SK-N-SH (cell line): ENCODE data around the gene AEN. TPM values are rescaled to one million over a fixed set of nuclear protein-coding genes. Genes with fewer than 3 reads are reported as not detected.

ENCODE experiments used
- CTCF ChIA-PET: fragments of 300-600, 350-600 bp; formaldehyde crosslinking; extraction: SDS; loops from one replicate; lab custom pipeline; 2021; lab: Yijun Ruan, JAX
- POLR2A ChIA-PET: fragments of 350-600 bp; sonication (Branson Sonifier 250); formaldehyde crosslinking; extraction: SDS; loops from one replicate; lab custom pipeline; 2020; ENCODE audit warnings: antibody characterized with exemption, inconsistent platforms; lab: Yijun Ruan, JAX
- DNase-seq: peaks from one replicate; pipeline ENCODE4 v3.0.0; 2012
- H2AFZ ChIP-seq: fragments of 200-600 bp; sonication (generic); 2 replicates; pipeline ENCODE4 v1.8.1; 2016; ENCODE audit warnings: antibody characterized with exemption, mild to moderate bottlenecking, low read depth
- H3F3A ChIP-seq: fragments of 200-600 bp; sonication (generic); replicated peaks from 2 replicates; pipeline ENCODE3; 2016; ENCODE audit warnings: antibody characterized with exemption, mild to moderate bottlenecking; ENCODE audit not compliant: insufficient read depth
- H3K27ac ChIP-seq, 2 experiments: fragments of 200-500 bp in 1 of 2; fragments of 200-600 bp in 1 of 2; sonication (Bioruptor generic) in 1 of 2; sonication (generic), shearing (Covaris generic) in 1 of 2; 2 replicates each; pipeline versions ENCODE4 v1.5.1 to v1.6.1; 2014 to 2016; ENCODE audit warnings: low read depth in 2 of 2, inconsistent platforms in 1 of 2, low read length in 1 of 2, mild to moderate bottlenecking in 1 of 2, mixed read lengths in 1 of 2
- H3K27me3 ChIP-seq: fragments of 200-600 bp; sonication (generic), shearing (Covaris generic); 2 replicates; pipeline ENCODE4 v1.6.1; 2016; ENCODE audit warnings: mixed run types; ENCODE audit not compliant: insufficient read depth
- H3K36me3 ChIP-seq, 2 experiments: fragments of 200-500 bp in 1 of 2; fragments of 200-600 bp in 1 of 2; sonication (Bioruptor generic) in 1 of 2; sonication (generic) in 1 of 2; replicated peaks in 1 of 2; 2 replicates each; pipeline versions ENCODE3 to v1.5.1; 2014 to 2016; ENCODE audit warnings: low read length in 1 of 2, mild to moderate bottlenecking in 1 of 2; ENCODE audit not compliant: insufficient read depth in 2 of 2, control insufficient read depth in 1 of 2
- H3K4me1 ChIP-seq, 2 experiments: fragments of 200-500 bp in 1 of 2; fragments of 200-600 bp in 1 of 2; sonication (Bioruptor generic) in 1 of 2; sonication (generic), shearing (Covaris generic) in 1 of 2; 2 replicates each; pipeline versions ENCODE4 v1.5.1 to v1.6.1; 2014 to 2016; ENCODE audit warnings: low read depth in 1 of 2, low read length in 1 of 2, mixed run types in 1 of 2; ENCODE audit not compliant: insufficient read depth in 2 of 2, control insufficient read depth in 1 of 2
- H3K4me2 ChIP-seq: fragments of 200-600 bp; sonication (generic), shearing (Covaris generic); 2 replicates; pipeline ENCODE4 v1.6.1; 2017; ENCODE audit warnings: mixed run types
- H3K4me3 ChIP-seq, 2 experiments: fragments of 200-500 bp in 1 of 2; fragments of 200-600 bp in 1 of 2; sonication (Bioruptor generic) in 1 of 2; sonication (generic), shearing (Covaris generic) in 1 of 2; 2 replicates each; pipeline versions ENCODE4 v1.5.1 to v1.8.1; 2014 to 2016; ENCODE audit warnings: low read depth in 2 of 2, inconsistent platforms in 1 of 2, low read length in 1 of 2, mild to moderate bottlenecking in 1 of 2, mixed read lengths in 1 of 2, moderate library complexity in 1 of 2
- H3K79me2 ChIP-seq: fragments of 200-600 bp; sonication (generic); 2 replicates; pipeline ENCODE4 v1.8.1; 2017; ENCODE audit warnings: mild to moderate bottlenecking; ENCODE audit not compliant: insufficient read depth
- H3K9ac ChIP-seq: fragments of 200-600 bp; sonication (generic); 2 replicates; pipeline ENCODE4 v1.6.1; 2017; ENCODE audit warnings: mixed run types
- H3K9me2 ChIP-seq: fragments of 200-600 bp; sonication (generic); 2 replicates; pipeline ENCODE4 v1.6.1; 2017; ENCODE audit warnings: mixed run types
- H3K9me3 ChIP-seq: fragments of 200-600 bp; sonication (generic); 2 replicates; pipeline ENCODE4 v1.6.1; 2017; ENCODE audit warnings: mixed run types, mild to moderate bottlenecking, moderate library complexity
- H4K20me1 ChIP-seq: fragments of 200-600 bp; sonication (generic); 2 replicates; pipeline ENCODE4 v1.6.1; 2017; ENCODE audit warnings: mild to moderate bottlenecking, mixed run types; ENCODE audit not compliant: insufficient read depth
- CHD2 ChIP-seq: fragments of 150-350 bp; IDR thresholded peaks from 2 replicates; pipeline ENCODE4 v1.6.1; 2018; ENCODE audit warnings: low read length; ENCODE audit not compliant: partially characterized antibody
- CTCF ChIP-seq: fragments of 200-600 bp; sonication (generic); IDR thresholded peaks from 2 replicates; pipeline ENCODE4 v1.6.1; 2017; ENCODE audit warnings: antibody characterized with exemption, mild to moderate bottlenecking, moderate library complexity
- ELF1 ChIP-seq: IDR thresholded peaks from 2 replicates; pipeline ENCODE4 v1.4.0; 2012
- FOSL2 ChIP-seq: IDR thresholded peaks from 2 replicates; pipeline ENCODE4 v1.4.0; 2012; ENCODE audit warnings: low read depth, mild to moderate bottlenecking, moderate library complexity, borderline replicate concordance
- FOXJ3 ChIP-seq: sonication (generic); formaldehyde crosslinking; IDR thresholded peaks from 2 replicates; pipeline ENCODE4 v1.5.1; 2020; ENCODE audit warnings: mild to moderate bottlenecking, missing genetic modification reagents
- GATA2 ChIP-seq: sonication (generic); formaldehyde crosslinking; IDR thresholded peaks from 2 replicates; pipeline ENCODE4 v1.5.0; 2020; ENCODE audit warnings: mild to moderate bottlenecking, missing genetic modification reagents
- MAX ChIP-seq: IDR thresholded peaks from 2 replicates; pipeline ENCODE4 v1.4.0; 2012; ENCODE audit warnings: low read depth
- MEF2A ChIP-seq: IDR thresholded peaks from 2 replicates; pipeline ENCODE4 v1.4.0; 2012; ENCODE audit warnings: low read depth, borderline replicate concordance
- PBX3 ChIP-seq: IDR thresholded peaks from 2 replicates; pipeline ENCODE4; 2012
- POLR2AphosphoS5 ChIP-seq: IDR thresholded peaks from 2 replicates; pipeline ENCODE4 v1.6.1; 2012; ENCODE audit warnings: low read depth, low read length
- RAD21 ChIP-seq: IDR thresholded peaks from 2 replicates; pipeline ENCODE4 v1.6.1; 2012; ENCODE audit warnings: mild to moderate bottlenecking, low read length
- RFX5 ChIP-seq: IDR thresholded peaks from 2 replicates; pipeline ENCODE4 v1.6.1; 2012; ENCODE audit warnings: mild to moderate bottlenecking, improper control_type of control experiment, low read length
- USF1 ChIP-seq: IDR thresholded peaks from 2 replicates; pipeline ENCODE4 v1.4.0; 2012; ENCODE audit warnings: low read depth, borderline replicate concordance
- USF2 ChIP-seq: fragments of 150-350 bp; IDR thresholded peaks from 2 replicates; pipeline ENCODE4 v1.6.1; 2017; ENCODE audit warnings: antibody characterized with exemption, low read length, low read depth, borderline replicate concordance
- WGBS: methylation state at CpG from one replicate; pipeline ENCODE4 v1.1.6; 2017; ENCODE audit warnings: low lambda C conversion rate; 5-methylcytosine and 5-hydroxymethylcytosine counted together
- polyA plus RNA-seq, 3 experiments: library from polyadenylated mRNA; depleted of rRNA; stranded (reverse); fragments of >200 nt; gene quantifications; 2 replicates each; pipeline ENCODE4 v1.2.3, GENCODE V29; 2012

AEN gene
- polyA plus RNA-seq, 1 of the 3 experiments (the other 2 are of a cell fraction), result 46.4 TPM

GRCh38 chr15:88624156-88624970, 3.2 kb downstream of the AEN start:
- Histone ChIP-seq H3K79me2 (peaks cover 83% of the 10 kb centered on the region), H3K9ac (peak overlapping the region; percentile 6; the same call in 1 of the 2 replicates), H4K20me1 (peaks cover 75% of the 10 kb centered on the region), H2AFZ (no peak overlapping the region), H3K27me3 (no peaks in the 10 kb centered on the region), H3K9me2 (no peaks in the 10 kb centered on the region), H3K36me3 (peaks cover 44 to 48% of the 10 kb centered on the region in 2 experiments), H3K27ac (peak overlapping the region in 1 of 2 experiments; percentile 84; a peak in 1 of 4 replicates), H3K4me3 (peak overlapping the region in 1 of 2 experiments; percentile 87; a peak in 2 of 4 replicates), H3K4me2 (peak overlapping the region; percentile 95), H3F3A (no peaks in the 10 kb centered on the region), H3K9me3 (no peaks in the 10 kb centered on the region), H3K4me1 (peaks cover 17 to 18% of the 10 kb centered on the region in 2 experiments)
- POLR2A ChIA-PET, result no interaction called here
- CTCF ChIA-PET, result interaction anchor here (0.7 to 1.8 kb wide), 12 partner anchors 9 to 280 kb away, joined by 3 to 5 read pairs (median 3); no protein-coding TSS in a partner anchor
- TF ChIP-seq ELF1, result no peak
- TF ChIP-seq RAD21, result peak; percentile 58; the same call in 1 of the 2 replicates
- peak; percentile 35 for TF ChIP-seq CTCF
- WGBS, result 87% methylated on average over 16 of the region's 19 CpGs
- DNase-seq, result peak; percentile 56

- H3K4me3 ChIP-seq, result no peak overlapping the region
- H2AFZ ChIP-seq, result no peak overlapping the region
- 0 out of 4 replicates have a peak overlapping the region, but pooled peaks of 1 of the 2 experiments have one; percentile 84 for H3K27ac ChIP-seq
- no peaks in the 10 kb centered on the region for H3K27me3 ChIP-seq
- ChIA-PET CTCF (interaction anchor here (0.7 to 1.8 kb wide), 13 partner anchors 8 to 280 kb away, joined by 3 to 5 read pairs (median 3); no protein-coding TSS in a partner anchor), POLR2A (no interaction called here)
- peaks cover 5% of the 10 kb centered on the region for H3F3A ChIP-seq
- no peak for DNase-seq
- peaks cover 17 to 18% of the 10 kb centered on the region in 2 experiments for H3K4me1 ChIP-seq
- H3K9ac ChIP-seq, result no peak overlapping the region
- no peaks in the 10 kb centered on the region for H3K9me2 ChIP-seq
- no peak for TF ChIP-seq FOXJ3 (CRISPR knock-in tag)
- TF ChIP-seq CHD2, result no peak
- no peak for TF ChIP-seq POLR2AphosphoS5
- no peak for TF ChIP-seq RAD21
- TF ChIP-seq USF1, result no peak
- no peak for TF ChIP-seq RFX5
- TF ChIP-seq MAX, result no peak
- no peak for TF ChIP-seq USF2
- no peak for TF ChIP-seq GATA2 (CRISPR knock-in tag)
- no peak for TF ChIP-seq MEF2A
- TF ChIP-seq PBX3, result no peak
- no peak for TF ChIP-seq FOSL2
- H3K9me3 ChIP-seq, result no peaks in the 10 kb centered on the region
- peaks cover 82% of the 10 kb centered on the region for H4K20me1 ChIP-seq
- peaks cover 51 to 55% of the 10 kb centered on the region in 2 experiments for H3K36me3 ChIP-seq
- 93% methylated on average over 9 of the region's 9 CpGs for WGBS
- peak overlapping the region; percentile 95 for H3K4me2 ChIP-seq
- H3K79me2 ChIP-seq, result peaks cover 89% of the 10 kb centered on the region
These were observed 3.9 kb downstream of the AEN start for GRCh38 chr15:88624971-88625490.
